GM20431 (cell line): Measurements from ENCODE around the gene MBTPS1.

ENCODE experiments used
- in situ Hi-C: fragments of 300-500 bp; cut with MseI, MboI; formaldehyde crosslinking; loops from one replicate; pipeline ENCODE4 v1.15.0; 2020; ENCODE audit warnings: low sequenced_read_pairs; ENCODE audit not compliant: unreplicated experiment

MBTPS1 gene

GRCh38 chr16:84082110-84082509 is 34.6 kb downstream of the MBTPS1 start:
- in situ Hi-C loops: loop anchor here (10.0 kb wide), 1 partner anchor 103 kb away; the partner anchor contains the start of gene TAF1C

GRCh38 chr16:84081446-84081989 is 35.2 kb downstream of the MBTPS1 start:
- in situ Hi-C loops: loop anchor here (10.0 kb wide), 1 partner anchor 103 kb away; the partner anchor contains the start of gene TAF1C

GRCh38 chr16:84080813-84081212 is 35.9 kb downstream of the MBTPS1 start:
- in situ Hi-C loops: loop anchor here (10.0 kb wide), 1 partner anchor 104 kb away; the partner anchor contains the start of gene TAF1C

- in situ Hi-C loops: loop anchor here (10.0 kb wide), 1 partner anchor 104 kb away; the partner anchor contains the start of gene TAF1C
These were observed 36.4 kb downstream of the MBTPS1 start for GRCh38 chr16:84080378-84080777.

GRCh38 chr16:84079664-84080063 is 37.1 kb downstream of the MBTPS1 start:
- in situ Hi-C loops: loop anchor here (10.0 kb wide), 1 partner anchor 105 kb away; the partner anchor contains the start of gene TAF1C

- in situ Hi-C loops: no loop called here
These were observed 41.4 kb downstream of the MBTPS1 start for GRCh38 chr16:84075376-84075775.

DNA sequence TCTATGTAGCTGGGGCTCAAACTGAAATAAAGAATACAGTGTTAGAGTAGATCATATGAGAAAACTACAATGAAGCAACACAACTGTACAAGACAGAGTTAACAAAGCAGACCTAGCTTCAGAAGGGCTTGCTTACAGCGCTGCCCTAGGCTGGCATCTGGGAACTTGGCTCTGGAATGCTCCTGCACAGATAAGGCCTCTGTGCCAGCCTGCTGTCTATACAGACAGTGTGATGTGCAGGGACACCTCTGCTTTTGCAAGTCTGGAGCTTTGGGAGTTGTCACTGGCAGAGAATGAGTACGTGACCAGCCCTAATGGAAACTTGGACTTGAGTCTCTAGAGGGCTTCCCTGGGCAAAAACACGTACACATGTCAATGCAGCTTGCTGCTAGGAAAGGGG is 42.0 kb downstream of the MBTPS1 start:
- in situ Hi-C loops: no loop called here

DNA sequence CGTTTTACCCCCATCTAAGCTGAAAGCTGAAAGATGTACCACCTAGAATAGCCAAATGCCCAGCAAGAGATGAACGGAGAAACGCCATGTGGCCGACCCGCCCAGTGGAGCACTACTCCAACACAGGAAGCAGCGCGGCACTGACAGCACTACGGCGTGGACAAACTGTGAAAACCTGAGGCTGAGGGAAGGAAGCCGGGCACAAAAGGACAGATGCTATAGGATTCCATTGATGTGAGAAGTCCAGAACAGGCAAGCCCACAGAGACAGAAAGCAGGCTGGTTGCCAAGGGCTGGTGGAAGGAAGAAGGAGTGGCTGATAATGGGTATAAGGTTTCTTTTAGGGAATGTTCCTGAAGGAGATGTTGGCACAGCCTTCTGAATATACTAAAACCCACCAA is 44.7 kb downstream of the MBTPS1 start:
- in situ Hi-C loops: no loop called here

DNA sequence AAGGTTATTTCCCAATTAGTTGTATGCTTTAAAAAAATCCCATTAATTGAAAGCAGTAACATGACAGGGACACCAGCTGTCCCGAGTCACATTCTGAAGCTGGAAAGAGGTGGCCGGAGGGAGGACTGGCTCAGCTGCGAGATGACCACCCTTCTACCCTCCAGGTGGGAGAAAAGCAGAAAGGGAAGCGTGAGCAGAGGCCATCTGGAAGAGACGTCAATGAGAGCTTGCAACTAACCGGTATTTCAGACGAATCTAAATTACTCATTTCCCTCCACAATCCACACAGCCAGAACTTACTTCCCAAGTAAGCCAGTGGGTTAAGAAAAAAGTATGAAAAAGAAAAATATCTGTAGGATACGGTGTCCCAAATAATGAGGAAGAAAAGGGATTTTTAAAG is 45.6 kb downstream of the MBTPS1 start:
- in situ Hi-C loops: no loop called here

DNA sequence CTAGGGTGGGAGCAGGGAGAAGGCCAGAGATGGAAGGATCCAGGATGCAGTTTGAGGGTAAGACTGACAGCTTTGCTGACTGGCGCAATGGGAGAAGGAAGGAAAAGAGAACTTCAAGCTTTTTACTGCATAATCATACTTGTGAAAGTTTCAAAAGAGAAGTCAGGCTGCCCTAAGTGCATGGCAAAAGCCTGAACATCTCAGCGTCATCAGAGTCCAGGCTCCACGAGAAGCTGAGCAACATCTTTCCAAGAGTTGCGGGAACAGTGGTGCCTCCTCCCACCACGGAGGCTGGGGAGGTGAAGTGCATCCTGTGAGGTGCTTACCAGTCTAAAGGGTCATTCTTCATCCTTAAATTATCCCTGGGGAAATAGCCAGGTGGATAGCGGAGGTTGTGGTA is 47.2 kb downstream of the MBTPS1 start:
- in situ Hi-C loops: no loop called here

DNA sequence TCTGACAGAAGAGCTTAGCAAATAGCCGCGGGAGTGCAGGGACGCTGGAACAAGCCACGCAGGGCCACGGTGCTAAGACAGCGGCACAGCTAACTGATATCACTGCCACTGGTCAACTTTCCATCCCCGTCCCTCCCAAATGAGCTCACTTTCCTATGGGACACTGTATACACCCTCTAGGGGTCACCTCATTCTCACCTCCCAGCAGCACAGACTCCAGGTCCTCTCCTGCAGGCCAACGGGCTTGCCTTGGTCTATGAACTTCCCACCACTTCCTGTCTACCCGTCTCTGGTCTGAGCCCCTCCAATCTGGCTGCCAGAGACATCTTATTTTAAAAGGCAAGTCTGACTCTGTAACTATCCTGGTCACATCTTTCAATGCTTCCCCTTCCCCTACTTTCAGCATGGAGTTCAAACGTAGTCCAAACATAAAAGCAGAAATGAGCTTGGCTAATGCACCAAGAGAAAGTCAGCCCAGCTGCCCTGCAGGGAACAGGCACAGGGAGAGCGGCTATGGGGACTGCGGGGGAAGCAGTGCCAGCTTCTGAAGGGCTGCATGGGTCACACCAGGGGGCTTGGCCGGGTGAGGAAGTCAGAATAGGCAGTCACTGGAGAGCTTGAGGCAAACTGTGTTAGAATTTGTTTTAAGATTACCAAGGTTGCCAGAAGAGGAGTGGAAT is 47.8 kb downstream of the MBTPS1 start:
- in situ Hi-C loops: no loop called here

DNA sequence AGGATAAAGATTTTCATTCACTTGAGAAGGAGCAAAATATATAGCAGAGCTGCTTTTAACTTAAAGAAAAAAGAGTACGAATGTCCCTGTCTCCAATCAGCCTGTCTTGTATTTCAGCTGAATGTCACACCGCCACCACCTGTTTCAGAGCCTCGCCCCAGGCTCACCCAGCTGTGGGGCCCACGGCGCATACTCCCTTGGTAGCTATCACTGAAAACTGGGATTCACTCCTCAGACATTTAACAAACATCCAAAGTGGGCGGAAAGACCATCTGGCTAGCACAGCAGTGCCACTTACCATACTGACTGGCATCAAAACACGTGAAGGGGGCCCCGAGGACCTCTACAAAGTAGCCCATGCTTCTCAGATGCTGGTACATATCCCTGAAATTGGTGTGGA is 48.7 kb downstream of the MBTPS1 start:
- in situ Hi-C loops: no loop called here

- in situ Hi-C loops: no loop called here
These were observed 49.1 kb downstream of the MBTPS1 start for GRCh38 chr16:84067640-84068039.

GRCh38 chr16:84065536-84066132 is 51.1 kb downstream of the MBTPS1 start:
- in situ Hi-C loops: no loop called here

- in situ Hi-C loops: no loop called here
These were observed 52.8 kb downstream of the MBTPS1 start for GRCh38 chr16:84063980-84064379.

GRCh38 chr16:84062734-84063640 is 53.8 kb downstream of the MBTPS1 start:
- in situ Hi-C loops: no loop called here

DNA sequence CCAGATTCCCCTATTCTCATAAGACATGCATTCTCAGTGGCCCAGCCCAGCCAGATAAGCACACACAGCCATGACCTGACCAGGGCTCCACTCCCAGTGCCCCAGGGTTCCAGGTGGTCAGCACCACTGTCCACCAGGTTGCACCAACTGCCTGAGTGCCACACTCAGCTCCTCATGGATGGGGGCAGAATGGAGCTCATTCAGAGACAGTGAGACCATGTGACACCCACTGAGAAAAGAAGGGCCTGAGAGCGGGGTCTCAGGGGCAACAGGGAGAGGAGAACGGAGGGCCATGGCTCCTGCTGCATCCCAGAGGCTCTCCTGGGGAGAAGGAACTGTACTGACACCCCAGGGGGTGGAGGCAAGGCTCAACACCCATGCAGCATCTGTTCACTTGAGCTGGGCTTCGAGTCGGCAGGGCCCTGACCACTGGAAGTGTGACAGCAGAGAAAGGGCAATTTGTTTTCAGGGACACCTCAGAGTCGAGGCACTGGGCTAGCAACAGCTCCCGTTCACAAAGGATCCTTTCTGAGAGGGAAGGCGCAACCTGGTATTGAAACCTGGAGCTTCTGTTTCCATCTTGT is 55.4 kb downstream of the MBTPS1 start:
- in situ Hi-C loops: no loop called here

- in situ Hi-C loops: no loop called here
These were observed 56.5 kb downstream of the MBTPS1 start for GRCh38 chr16:84059946-84060901.

- in situ Hi-C loops: no loop called here
These were observed 57.6 kb downstream of the MBTPS1 start for GRCh38 chr16:84059111-84059510.
